Stromal cell of bone marrow (primary cell): ENCODE measurements around the gene PADI2.

ENCODE experiments used
- DNase-seq: peaks from one replicate; pipeline ENCODE4 v3.0.0-alpha.2; 2012; ENCODE audit warnings: low read depth

The PADI2 gene

GRCh38 chr1:17053685-17054410, 65.4 kb downstream of the PADI2 start, which contains the start of gene SDHB:
SDHB (minus strand) TSS chr1:17054032; CDS start chr1:17054019, 13 bp downstream.
- DNase-seq: peak; percentile 94

GRCh38 chr1:17053086-17053684, 66.1 kb downstream of the PADI2 start:
- no peak for DNase-seq

GRCh38 chr1:17052641-17053040, 66.6 kb downstream of the PADI2 start:
- no peak for DNase-seq

- DNase-seq: no peak
Observed at GRCh38 chr1:17052038-17052437, 67.2 kb downstream of the PADI2 start.

- no peak for DNase-seq
Observed at GRCh38 chr1:17047924-17048323, 71.3 kb downstream of the PADI2 start.

- DNase-seq: no peak
Observed at GRCh38 chr1:17046334-17046657, 73.0 kb downstream of the PADI2 start.

GRCh38 chr1:17045634-17046333, 73.5 kb downstream of the PADI2 start:
- peak; percentile 45 for DNase-seq

- no peak for DNase-seq
Observed at GRCh38 chr1:17045150-17045549, 74.1 kb downstream of the PADI2 start.

- no peak for DNase-seq
Observed at GRCh38 chr1:17043676-17044075, 75.6 kb downstream of the PADI2 start.

- DNase-seq: no peak
Observed at GRCh38 chr1:17040135-17040534, 79.1 kb downstream of the PADI2 start.

GRCh38 chr1:17039522-17039921, 79.7 kb downstream of the PADI2 start:
- DNase-seq: no peak

GRCh38 chr1:17033481-17033880, 85.8 kb downstream of the PADI2 start:
- DNase-seq: no peak

GRCh38 chr1:17032741-17033140, 86.5 kb downstream of the PADI2 start:
- DNase-seq: no peak

- DNase-seq: no peak
Observed at GRCh38 chr1:17031436-17031835, 87.8 kb downstream of the PADI2 start.

GRCh38 chr1:17030206-17030605, 89.0 kb downstream of the PADI2 start:
- no peak for DNase-seq

GRCh38 chr1:17028662-17029188, 90.5 kb downstream of the PADI2 start:
- no peak for DNase-seq

- DNase-seq: no peak
Observed at GRCh38 chr1:17027900-17028299, 91.4 kb downstream of the PADI2 start.

- peak; percentile 37 for DNase-seq
Observed at GRCh38 chr1:17027403-17027802, 91.8 kb downstream of the PADI2 start.

GRCh38 chr1:17024721-17025120, 94.5 kb downstream of the PADI2 start:
- DNase-seq: no peak

GRCh38 chr1:17023573-17023972, 95.7 kb downstream of the PADI2 start:
- DNase-seq: no peak

- DNase-seq: no peak
Observed at GRCh38 chr1:17023102-17023501, 96.1 kb downstream of the PADI2 start.

- no peak for DNase-seq
Observed at GRCh38 chr1:17021896-17022295, 97.4 kb downstream of the PADI2 start.

GRCh38 chr1:17020502-17020901, 98.7 kb downstream of the PADI2 start:
- DNase-seq: no peak
